HG03139 (cell line): ENCODE data around the gene C11orf68.
A peak's percentile ranks its signal among the peaks of the same experiment; 100 is the strongest.
"Not testable (repeated sequence)": the region's sequence is repeated elsewhere in the genome, so short reads cannot be mapped to it uniquely, and the experiment has no call there.

ENCODE experiments used
- ATAC-seq: cut with Tn5 transposase; IDR thresholded peaks from one replicate; pipeline ENCODE4 v1.9.1; 2021; ENCODE audit not compliant: unreplicated experiment

Gene C11orf68

DNA sequence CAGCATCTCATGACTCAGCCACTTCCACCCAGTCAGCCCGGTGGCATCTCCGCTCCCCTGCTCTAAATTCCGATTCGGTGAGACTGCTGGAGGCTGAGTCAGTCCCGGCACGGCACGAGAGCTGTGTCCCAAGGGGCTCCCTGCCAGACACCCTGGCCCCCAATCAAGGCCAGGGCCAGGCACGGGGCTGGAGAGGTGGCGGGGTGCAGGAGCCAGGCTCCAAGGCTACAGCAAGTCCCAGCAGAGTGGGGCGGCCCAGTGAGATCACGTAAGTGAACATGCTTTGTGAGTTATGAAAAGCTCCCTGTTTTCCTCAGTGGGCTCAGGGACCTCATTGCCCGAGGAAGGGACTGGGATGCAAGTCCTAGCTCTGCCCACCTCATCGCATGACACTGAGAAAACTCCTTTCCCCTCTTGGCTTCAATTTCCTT, 3.0 kb downstream of the C11orf68 start:
- ATAC-seq: no peak

- ATAC-seq: no peak
Measured at GRCh38 chr11:65915101-65915820, 3.6 kb downstream of the C11orf68 start.

- ATAC-seq: no peak
Measured at GRCh38 chr11:65912845-65913244, 6.0 kb downstream of the C11orf68 start.

DNA sequence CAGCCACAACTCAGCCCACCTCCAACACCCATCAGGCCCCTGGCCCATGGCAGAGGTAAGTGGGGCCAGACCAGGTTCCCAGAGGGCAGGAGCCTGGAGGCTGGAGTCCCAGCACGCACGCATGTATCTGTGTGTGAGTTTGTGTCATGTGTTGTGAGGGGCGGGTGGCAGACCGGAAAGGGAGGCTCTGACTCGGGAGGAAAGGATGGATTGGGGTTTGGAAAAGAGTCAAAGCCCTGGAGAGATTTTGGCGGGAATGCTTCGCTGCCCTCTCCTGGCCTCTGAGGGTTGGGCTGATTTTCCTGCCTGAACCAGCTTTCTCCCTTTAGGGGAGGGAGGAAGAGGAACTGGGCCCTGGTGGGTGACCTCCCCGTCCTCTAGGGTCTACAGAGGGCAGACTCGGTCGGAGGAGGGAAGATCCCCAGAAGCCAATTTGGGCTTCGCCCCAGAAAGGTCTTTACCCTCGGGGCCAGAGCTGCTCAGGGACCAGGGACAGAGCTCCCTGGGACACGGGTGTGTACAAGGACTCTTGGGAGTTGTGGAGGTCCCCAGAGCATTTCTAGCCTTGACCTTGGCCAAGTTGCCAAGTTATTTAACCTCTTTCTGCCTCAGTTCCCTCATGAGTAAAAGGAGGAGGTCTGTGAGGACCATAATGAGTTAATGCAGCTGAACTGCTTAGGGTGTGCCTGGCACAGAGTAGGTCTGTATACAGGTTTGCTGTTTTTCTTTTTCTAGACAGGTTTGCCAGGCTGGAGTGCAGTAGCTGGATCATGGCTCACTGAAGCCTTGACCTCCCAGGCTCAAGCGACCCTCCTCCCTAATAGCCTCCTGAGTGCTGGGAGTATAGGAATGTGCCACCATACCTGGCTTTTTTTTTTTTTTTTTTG, 6.9 kb downstream of the C11orf68 start:
- ATAC-seq: no peak

GRCh38 chr11:65907878-65908277, 11.0 kb downstream of the C11orf68 start:
- ATAC-seq: no peak

- no peak for ATAC-seq
Measured at GRCh38 chr11:65906602-65907001, 12.3 kb downstream of the C11orf68 start.

GRCh38 chr11:65903715-65904114, 15.1 kb downstream of the C11orf68 start:
- no peak for ATAC-seq

DNA sequence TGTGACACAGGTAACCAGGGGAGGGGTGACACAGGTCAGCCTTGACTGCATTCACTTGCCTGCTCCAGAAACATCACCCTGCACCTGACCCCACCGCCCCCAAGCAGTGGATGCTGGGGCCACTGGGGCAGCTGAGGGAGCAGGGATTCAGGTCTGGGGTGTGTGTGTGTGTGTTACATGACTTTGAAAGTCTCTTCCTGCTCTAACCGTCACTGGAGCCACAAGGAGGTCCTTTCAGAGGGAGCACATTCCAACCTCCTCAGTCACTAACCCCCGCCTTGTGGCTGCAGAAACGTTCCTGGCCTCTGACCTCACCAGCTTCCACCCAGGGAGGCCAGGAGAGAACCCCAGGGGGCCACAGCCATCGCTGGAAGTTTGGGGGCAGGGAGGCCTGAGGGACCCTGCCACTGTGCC, 15.8 kb downstream of the C11orf68 start:
- no peak for ATAC-seq

DNA sequence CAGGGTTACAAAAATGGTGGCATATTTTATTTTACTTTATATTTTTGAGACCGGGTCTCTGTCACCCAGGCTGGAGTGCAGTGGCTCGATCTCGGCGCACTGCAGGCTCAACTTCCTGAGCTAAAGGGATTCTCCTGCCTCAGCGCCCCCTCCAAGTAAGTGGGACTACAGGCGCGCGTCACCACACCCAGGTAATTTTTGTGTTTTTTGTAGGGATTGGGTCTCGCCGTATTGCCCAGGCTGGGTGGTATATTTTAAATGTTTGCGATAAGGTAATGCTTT, 18.0 kb downstream of the C11orf68 start:
- no peak for ATAC-seq

DNA sequence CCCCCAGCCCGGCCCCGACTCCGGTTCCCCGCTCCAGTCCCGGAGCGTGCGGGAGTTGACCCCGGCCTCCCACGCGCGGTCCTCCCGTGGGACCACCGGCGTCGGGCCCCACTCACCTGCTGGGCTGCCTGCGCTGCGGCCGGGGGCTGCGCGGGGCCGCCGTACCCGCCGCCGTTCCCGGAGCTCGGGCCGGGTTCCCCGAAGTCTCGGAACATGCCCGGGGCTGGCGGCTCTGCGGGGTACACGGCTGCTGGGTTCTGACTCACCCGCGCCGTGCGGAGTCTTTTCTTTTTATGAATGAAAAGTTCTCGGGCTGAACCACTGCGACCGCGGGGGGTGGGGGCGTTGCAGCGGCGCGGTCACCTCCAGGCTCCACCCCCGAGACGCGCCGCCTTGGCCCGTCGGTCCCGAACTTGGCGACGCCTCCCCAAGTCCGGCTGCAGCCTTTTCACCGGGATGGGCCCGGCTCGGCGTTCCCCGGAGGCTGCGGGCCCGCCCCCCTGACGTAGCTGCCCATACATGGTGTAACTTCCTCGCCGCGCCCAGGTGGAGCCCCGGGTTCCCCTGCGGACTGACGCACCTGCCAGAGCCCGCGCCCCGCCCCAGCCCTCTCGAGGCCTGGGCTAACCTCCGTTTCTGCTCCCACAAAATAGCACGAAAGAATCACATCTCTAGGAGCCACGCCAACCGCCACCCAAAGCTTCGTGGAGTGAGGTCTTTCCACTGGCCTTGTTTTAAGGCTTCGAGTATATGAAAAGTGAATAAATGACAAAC, 18.6 kb downstream of the C11orf68 start, which contains the start of gene FOSL1:
Gene FOSL1 (minus strand): TSS at position 264 of the 774 bp plus-strand sequence. CDS start 49 bp downstream, at position 215.
- ATAC-seq: peak; percentile 73

GRCh38 chr11:65899356-65900124, 19.3 kb downstream of the C11orf68 start:
- ATAC-seq: no peak

DNA sequence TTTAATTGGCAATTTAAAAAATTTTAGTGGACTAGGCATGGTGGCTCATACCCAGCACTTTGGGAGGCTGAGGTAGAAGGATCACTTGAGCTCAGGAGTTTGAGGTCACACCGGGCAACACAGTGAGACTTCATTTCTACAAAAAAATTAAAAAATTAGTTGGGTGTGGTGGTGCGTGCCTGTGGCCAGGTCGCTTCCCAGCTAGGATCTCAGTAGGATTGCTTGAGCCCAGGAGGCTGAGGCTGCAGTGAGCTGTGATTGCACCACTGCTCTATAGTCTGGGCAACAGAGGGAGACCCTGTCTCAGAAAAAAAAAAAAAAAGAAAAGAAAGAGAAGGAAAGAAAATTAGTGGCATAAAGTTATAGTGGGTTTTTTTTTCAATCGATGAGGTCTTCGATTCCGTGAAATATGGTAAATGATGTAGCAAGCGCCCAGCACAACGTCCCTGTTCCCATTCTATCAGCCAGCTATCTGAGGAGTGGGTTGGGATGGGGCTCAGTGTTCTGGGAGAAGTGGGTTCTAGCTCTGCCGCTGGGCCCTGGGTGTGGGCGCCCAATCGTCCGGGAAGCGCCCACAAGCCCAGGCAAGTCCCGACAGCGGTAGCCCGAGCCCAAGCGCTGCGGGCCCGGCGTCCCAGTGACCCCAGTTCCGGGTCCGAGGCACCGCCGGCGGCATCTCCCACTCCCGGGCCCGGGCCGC, 20.1 kb downstream of the C11orf68 start:
- ATAC-seq: no peak

GRCh38 chr11:65897020-65897471, 21.8 kb downstream of the C11orf68 start:
- ATAC-seq: no peak

GRCh38 chr11:65896034-65896999, 22.5 kb downstream of the C11orf68 start:
- no peak for ATAC-seq

DNA sequence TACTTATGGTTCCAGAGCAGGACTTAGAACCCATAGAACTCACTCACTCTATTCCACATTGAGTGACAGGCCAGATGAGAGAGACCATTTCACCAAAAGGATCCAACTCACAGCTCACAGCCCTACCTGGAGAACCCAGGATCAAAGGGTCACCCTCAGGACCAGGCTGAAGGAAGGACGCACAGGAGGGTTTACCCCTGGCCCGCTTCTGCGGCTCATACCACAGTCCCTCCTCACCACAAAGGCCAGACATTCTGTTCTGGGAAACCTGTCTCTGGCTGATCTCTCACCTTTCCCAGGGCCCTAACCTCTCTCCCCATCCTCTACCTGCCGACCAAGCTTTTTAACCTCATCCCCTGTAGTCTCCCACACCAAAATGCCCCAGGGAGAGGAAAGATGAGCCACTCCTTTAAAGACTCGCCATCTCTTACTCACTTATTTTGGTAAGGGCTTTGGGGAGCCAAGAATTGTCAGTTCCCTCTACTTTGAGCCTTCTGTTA, 23.3 kb downstream of the C11orf68 start:
- ATAC-seq: no peak

DNA sequence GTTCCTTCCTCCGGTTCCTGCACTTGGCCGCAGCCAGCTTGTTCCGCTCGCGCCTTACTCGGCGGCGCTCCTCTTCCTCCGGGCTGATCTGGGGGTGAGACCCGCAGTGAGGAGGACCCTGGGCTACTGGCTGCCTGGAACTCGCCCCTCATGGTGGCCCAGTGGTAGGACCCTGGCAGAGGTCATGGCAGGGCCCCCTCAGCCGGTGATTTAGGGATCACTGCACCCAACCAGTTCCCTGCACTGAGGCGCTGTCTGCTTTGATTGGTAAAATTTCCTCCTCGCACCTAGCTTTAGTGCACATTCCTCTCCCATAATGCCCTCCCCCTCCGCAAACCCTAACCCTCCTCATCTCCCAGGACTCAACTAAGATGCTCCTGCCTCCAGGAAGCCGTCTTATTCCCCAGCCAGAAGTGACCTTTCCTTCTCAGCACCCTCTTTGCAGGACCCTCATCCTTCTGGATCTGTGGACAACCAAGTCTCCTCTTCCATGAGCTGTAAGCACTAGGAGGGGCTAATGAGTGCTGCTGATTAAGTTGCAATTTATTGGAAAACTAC, 24.7 kb downstream of the C11orf68 start:
- ATAC-seq: no peak

GRCh38 chr11:65892661-65893317, 26.1 kb downstream of the C11orf68 start:
- no peak for ATAC-seq

DNA sequence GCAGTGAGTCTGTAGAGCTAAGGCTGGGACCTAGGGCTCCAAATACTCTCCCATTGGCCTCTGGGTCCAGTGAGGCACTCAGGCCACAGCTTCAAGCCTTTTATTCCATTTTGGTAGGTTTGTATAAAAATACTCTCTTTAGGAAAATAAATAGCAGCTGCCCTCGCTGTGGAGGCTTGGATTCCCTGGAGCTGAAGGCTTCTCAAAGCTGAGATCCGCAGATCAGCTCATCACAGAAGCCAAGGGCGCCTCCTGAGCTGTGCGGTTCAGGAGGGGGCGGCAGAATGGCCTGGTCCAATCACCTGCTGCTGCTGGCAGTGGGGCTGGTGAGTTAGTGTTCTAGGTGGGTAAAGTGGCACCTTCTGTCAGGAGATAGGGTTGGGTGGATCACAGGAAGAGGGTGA, 26.7 kb downstream of the C11orf68 start:
- not testable (repeated sequence) for ATAC-seq
